Measurements from ENCODE around the gene MYO10.
"Not testable (repeated sequence)": the region's sequence is repeated elsewhere in the genome, so short reads cannot be mapped to it uniquely, and the experiment has no call there.

The MYO10 gene

DNA sequence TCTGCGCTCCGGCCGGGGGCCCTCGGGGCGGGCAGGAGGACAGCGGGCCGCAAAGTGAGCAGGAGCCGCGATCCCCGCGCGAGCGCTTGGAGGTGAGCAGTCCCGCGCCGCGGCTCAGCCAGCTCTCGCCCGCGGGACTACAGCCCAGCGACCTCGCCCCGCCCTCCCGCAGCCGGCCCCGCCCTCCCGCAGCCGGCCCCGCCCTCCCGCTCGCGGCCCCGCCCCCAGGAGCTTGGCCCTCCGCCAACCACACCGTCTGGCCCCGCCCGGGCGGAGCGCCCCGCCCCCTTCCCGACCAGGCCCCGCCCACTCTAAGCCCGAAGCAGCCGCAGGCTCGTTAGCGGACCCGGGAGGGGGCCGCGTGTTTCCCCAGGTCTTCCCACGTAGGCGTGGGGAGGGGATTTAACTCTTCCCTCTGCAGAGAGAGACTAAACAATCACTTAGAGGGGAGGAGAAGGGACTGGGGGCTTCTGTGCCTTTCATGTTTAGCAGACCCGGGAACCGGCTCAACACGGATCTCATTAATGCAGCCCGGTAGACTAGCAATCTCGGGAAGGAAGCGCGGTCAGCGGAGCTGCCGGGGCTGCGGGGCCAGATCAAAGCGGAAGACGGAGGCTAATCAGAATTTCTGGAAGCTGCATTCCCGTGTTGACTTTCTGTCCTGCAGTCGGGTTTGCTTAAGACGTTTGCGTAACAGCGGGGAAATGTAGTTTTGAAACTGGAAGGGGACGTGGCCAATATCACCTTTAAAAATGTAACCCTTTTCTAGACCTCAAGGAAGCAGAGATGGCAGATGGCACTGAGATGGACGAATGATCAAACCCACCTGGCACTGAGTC, at the start of gene MYO10:
Gene MYO10, minus strand, starts transcription at position 139 of the 839 bp plus-strand sequence. CDS start 480 bp downstream, outside the sequence.
- no peak for DNase-seq

DNA sequence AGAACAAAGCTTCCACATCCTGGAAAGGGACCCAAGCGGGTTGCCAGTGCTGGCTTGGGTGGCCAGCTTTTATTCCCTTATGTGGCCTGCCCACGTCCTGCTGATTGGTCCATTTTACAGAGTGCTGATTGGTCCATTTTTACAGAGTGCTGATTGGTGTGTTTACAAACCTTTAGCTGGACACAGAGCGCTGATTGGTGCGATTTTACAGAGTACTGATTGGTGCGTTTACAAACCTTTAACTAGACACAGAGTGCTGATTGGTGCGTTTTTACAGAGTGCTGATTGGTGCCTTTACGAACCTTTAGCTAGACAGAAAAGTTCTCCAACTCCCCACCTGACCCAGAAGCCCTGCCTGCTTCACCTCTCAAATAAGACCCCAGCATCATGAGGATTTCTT, 49.2 kb upstream of the MYO10 start:
- not testable (repeated sequence) for DNase-seq

DNA sequence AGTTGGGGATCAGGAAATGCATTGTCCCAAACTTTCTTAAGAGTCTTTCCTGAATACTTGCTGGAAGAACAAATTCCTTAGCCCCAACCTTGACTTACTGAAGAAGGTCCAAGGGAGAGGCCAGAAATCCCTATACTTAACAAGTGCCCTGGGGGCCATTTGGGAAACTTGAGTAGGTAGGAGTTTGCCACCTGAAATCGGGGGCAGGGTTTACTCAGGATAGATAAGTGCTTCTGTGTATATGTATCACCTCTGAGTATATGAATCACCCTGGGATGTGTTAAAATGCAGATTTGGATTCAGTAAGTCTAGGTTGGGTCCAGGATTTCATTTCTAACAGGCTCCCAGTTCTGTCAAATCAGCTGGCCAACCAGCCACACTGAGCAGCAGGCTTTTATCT, 47.9 kb upstream of the MYO10 start:
- no peak for DNase-seq

DNA sequence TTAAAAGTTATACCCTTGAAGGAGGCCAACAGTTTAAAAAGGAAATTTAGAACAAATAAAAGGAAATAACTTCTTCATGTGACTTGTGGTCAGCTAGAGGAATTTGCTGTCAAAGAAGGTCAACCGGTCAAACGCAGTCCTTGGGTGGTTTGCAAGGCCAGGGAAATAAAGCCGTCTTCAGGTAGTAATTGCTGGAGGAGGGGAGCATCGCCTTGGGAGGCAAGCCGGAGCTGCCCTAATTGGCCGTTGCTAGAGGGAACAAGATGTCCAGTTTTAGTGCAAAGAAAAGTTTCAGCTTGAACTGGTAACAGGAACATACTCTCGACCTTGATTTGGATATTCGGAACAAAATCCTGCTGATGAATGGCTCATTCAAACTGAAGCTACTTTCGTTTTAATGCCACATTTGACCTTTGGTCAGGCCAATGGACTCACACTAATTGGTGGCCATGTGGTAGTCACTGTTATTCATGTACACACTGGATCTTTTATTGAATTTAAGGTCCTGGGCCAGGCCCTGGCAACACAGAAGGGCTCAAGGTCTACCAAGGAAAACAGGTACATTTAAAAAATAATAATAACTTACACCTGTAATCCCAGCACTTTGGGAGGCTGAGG, 47.0 kb upstream of the MYO10 start:
- no peak for DNase-seq

DNA sequence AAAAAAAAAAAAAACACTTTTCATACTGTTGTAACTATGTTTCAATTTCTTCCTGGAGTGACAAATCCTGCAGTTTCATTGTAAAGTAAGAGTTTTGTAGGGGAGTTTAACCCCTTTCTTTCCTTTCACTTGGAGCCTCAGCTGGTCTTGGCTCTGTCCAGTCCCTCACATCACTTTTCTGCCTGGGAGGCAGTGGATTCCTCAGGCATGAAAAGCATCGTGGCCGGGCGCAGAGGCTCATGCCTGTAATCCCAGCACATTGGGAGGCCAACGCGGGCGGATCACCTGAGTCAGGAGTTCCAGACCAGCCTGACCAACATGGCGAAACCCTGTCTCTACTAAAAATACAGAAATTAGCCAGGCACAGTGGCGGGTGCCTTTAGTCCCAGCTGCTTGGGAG, 45.6 kb upstream of the MYO10 start:
- no peak for DNase-seq

DNA sequence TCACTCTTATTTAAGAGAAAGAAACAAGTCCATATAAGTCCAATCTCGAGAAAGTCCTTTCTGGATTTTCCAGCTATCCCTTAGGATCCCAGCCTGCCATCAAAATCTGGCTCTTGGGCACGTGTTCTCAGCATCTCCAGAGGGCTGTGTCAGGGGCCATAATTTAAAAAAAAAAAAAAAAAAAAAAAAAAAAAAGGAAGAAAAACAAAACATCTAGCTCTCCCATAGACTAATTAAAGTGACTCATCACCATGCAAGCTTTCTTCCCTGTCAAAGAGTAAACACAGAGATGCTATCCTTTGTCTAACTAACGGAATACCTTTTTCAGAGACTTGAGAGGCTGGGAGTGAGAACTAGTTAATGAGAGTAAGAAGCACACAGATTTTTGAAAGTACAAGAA, 44.9 kb upstream of the MYO10 start:
- no peak for DNase-seq

DNA sequence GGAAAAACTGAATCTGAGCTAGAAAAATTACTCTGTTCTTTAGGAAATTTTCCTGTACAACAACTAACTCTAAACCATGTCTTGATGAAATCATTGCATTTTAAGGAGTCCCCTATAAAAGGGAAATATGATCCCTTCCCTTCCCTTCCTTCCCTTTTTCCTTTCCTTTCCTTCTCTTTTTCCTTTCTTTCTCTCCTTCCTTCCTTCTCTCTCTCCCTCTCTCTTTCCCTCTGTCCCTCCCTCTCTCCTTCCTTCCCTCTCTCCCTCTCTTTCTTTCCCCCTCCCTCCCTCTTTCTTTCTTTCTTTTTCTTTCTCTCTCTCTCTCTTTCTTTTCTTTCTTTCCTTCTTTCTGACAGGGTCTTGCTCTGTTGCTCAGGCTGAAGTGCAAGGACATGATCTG, 42.2 kb upstream of the MYO10 start:
- DNase-seq, result no peak

DNA sequence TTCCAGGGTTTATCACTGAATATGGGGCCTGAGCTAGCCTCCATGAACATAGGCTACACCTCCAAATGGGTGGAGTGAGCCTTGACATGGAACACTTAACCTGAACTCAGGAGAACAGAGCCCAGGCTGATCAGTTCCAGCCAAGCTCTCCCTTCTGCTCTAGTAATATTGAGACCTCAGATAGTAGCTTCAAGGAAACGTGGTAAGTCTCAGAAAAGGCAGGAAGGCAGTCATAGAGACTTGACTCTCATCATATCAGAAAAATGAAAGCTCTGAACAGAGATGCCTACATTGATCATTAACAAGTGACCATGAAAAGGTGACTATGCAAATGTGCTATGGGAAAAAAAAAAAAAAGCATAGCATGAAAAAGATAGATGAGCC, 40.5 kb upstream of the MYO10 start:
- DNase-seq, result no peak

DNA sequence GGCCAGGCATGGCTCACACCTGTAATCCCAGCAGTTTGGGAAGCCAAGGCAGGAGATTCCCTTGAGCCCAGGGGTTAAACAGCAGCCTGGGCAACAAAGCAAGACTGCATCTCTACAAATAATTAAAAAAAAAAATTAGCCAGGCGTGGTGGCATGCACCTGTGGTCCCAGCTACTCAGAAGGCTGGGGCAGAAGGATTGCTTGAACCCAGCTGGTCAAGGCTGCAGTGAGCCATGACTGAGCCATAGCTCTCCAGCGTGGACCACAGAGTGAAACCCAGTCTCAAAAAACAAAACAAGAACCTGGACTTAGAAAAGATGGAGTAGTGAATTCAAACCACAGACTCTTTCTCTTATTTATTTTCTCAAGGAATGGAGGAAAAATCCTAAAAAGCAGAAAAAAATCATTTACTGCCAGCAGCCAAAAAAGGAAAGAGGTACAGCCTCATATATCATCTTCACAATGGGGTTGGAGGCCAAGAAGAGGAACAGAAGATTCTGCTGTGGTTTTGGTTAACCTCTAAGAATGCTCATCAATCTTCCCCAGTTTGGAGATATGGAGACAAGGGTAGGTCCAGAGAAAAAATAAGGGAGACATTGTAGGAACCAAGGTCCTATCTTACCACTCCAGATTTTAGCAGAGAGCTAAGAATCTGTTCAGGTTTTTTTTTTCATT, 40.0 kb upstream of the MYO10 start:
- no peak for DNase-seq

DNA sequence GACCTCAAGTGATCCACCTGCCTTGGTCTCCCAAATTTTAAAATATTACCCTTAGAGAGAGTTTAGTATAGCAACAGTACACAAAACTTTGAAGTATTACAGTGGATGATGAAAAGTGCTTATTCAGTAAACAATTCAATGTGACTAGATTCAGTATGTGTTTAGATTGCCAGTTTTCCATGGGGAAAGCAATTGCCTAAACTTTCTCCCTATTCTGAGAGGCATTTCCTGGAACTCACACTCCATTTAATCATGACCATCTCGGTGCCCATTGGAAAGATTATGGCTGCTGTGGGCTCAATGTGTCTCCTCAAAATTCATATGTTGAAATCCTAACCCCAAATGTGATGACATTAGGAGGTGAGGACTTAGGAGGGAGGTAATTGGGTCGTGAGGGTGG, 38.9 kb upstream of the MYO10 start:
- DNase-seq, result no peak

DNA sequence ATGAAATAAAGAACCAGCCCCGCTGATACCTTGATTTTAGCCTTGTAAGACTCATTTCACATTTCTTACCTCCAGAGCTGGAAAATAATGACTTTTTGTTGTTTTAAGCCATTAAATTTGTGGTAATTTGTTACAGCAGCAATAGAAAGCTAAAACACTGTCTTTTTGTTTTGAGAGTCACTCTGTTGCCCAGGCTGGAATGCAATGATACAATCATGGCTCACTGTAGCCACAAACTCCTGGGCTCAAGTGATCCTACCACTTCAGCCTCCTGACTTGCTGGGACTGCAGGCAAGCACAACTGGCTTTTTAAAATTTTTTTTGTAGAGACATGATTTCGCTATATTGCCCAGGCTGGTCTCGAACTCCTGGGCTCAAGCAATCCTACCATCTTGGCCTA, 34.7 kb upstream of the MYO10 start:
- no peak for DNase-seq

DNA sequence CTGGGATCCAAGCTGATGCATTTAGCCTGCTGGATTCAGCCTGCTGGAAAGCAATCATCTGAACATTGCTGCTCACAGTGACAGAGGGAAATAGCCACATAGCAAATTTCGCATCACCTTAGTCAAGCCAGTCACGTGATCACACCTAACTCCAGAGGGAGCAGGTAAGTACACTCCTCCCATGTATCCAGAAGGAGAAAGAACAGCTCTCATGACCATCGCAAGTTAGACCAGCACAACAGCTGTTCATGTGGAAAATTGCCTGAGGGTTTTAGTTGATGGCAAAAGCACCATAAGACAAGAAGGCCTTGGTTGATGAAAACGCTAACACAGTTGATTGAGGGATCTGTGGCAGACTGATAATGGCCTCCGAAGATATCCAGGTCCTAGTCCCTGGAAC, 34.2 kb upstream of the MYO10 start:
- no peak for DNase-seq

DNA sequence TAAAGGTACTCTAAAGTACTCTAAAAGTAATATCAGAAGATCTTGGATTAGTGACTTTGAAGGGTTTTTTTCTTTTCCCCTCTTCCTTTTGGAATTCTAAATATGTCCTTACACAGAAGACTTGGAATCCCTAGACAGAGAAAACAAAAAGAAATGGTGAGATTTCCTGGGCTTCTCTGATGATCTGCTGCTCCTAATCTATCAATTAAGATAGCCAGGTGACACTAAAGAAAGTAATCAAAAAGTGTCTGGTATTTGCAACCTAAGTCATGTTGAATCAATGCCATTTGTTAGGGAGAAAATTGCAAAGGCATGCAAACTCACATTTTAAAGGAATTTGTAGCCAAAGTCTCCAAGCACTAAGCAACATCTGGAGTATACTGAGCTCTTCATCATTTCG, 29.5 kb upstream of the MYO10 start:
- DNase-seq, result no peak

DNA sequence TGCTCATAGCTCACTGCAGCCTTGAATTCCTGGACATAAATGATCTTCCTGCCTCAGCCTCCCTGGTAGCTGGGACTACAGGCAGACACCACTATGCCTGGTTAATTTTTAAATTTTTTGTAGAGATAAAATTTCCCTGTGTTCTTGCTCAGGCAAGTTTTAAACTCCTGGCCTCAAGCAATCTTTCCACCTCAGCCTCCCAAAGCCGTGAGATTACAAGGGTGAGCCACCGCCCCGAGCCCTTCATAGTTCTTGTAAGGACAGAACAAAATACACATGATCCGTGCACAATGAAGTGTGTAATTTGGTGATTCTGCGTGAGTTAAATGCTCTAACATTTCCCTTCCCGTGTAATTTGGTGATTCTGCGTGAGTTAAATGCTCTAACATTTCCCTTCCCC, 27.7 kb upstream of the MYO10 start:
- no peak for DNase-seq

DNA sequence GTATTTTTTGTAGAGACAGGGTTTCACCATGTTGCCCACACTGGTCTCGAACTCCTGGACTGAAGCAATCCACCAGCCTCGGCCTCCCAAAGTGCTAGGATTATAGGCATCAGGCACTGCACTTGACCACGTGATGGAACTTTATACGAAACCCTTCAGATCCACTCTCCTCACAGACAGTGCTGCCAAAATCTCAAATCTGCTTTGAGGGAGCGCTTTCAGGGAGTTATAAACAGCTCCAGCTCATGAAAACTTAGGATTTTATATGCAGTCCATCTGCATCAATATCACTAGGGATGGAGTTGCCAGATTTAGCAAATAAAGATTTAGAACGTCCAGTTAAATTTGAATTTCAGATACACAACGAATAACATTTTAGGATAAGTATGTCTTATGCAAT, 25.0 kb upstream of the MYO10 start:
- no peak for DNase-seq

DNA sequence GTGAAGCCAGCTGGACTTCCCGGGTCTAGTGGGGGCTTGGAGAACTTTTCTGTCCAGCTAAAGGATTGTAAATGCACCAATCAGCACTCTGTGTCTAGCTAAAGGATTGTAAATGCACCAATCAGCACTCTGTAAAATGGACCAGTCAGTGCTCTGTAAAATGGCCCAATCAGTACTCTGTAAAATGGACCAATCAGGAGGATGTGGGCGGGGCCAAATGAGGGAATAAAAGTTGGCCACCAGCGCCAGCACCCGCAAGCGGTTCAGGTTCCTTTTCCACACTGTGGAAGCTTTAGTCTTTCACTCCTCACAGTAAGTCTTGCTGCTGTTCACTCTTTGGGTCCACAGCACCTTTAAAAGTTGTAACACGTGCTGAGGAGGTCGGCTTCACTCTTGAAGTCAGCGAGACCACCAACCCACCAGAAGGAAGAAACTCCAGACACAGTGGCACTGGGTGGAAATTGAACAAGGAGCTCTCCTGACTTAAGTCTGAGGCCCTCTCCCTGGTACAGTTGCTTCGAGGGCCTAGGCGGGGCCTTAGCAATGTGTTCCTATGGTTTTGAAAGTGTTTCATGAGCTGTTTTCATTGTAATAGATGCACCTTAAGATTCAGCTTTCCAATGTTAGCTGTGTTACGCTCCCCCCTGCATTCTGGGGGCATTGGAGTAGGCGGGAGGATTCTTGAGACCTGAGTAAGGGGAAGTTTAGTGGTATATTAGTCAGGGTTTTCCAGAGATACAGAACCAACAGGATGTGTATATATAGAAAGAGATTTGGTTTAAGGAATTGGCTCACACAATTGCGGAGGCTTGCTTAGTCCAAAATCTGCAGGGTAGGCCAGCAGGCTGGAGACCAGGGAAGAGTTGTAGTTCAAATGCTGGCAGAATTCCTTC, 21.5 kb upstream of the MYO10 start:
- no peak for DNase-seq

DNA sequence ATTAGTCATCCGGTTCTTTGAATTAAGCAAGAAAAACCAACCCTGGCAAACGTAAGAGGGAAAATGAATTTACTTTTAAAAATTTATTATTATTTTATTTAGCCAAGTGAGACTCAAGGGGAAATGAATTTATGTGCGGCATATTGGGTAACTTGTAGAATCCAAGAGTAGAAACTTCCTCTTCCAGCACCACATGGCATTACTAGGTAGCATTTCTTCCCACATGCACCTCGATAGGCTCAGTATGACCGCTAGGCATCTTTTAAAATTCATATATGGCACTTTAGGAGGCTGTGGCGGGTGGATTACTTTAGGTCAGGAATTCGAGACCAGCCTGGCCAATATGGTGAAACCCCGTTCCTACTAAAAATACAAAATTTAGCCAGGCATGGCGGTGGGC, 17.6 kb upstream of the MYO10 start:
- DNase-seq, result no peak

DNA sequence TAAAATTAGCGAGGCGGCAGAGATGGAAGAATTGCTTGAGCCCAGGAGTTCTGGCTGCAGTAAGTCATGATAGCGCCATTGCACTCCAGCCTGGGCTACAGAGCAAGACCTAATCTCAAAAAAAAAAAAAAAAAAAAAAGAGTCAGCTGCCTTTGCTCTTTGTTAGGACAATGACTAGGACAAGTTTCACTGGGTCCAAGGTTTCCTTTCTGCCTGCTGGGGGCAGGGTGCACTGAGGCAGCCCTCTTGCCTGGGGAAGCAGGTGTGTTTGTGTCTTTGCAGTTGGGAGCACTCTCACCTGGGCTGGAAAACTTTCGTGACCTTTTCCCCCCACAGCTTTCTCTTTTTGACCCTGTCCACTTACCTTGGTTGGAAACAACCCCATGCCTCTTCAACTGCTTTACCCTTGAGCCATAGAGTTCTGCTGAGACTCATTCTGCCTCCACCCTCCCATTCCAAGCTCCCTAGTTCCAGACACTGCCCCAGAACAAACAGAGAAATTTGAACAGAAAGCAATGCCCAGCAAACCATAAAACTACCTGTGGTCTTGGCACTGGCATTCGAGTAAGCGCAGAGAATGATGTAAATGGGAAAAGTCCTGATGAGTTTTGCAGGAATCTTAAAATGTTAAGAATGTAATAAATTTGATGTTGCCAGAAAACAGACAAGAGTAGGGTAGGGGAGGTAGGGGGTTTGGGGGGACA, 17.0 kb upstream of the MYO10 start:
- DNase-seq, result no peak

DNA sequence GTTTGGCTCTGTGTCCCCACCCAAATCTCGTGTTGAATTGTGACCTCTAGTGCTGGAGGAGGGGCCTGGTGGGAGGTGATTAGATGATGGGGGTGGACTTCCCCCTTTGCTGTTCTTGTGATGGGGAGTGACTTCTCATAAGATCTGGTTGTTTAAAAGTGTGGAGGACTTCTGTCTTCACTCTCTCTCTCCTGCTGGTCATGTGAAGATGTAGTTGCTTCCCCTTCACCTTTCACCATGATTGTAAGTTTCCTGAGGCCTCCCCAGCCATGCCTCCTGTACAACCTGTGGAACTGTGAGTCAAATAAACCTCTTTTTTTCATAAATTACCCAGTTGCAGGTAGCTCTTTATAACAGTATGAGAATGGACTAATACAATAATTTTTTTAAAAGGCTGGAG, 10.6 kb upstream of the MYO10 start:
- DNase-seq, result no peak

DNA sequence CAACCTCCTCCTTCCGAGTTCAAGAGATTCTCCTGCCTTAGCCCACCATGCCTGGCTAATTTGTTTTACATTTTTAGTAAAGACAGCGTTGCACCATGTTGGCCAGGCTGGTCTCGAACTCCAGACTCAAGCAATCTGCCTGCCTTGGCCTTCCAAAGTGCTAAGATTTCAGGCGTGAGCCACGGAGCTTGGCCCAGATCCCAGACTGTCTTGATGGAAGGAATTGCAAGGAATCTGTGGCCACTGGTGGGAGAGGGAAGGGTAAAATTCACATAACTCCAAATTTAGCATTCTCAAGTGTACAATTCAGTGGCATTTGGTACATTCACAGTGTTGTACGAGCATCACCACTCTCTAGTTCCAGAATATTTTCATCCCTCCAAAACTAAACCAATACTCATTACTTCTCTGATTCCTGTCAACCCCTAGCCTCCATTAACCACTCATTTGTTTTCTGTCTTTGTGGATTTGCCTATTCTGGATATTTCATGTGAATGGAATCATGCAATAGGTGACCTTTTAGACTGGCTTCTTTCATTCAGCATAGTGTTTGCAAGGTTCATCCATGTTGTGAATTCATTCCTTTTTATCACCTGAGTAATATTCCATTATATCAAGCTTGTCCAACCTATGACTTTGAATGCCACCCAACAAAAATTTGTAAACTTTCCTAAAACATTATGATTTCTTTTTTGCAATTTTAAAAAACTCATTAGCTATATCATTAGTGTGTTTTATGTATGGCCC, 8.9 kb upstream of the MYO10 start:
- no peak for DNase-seq

DNA sequence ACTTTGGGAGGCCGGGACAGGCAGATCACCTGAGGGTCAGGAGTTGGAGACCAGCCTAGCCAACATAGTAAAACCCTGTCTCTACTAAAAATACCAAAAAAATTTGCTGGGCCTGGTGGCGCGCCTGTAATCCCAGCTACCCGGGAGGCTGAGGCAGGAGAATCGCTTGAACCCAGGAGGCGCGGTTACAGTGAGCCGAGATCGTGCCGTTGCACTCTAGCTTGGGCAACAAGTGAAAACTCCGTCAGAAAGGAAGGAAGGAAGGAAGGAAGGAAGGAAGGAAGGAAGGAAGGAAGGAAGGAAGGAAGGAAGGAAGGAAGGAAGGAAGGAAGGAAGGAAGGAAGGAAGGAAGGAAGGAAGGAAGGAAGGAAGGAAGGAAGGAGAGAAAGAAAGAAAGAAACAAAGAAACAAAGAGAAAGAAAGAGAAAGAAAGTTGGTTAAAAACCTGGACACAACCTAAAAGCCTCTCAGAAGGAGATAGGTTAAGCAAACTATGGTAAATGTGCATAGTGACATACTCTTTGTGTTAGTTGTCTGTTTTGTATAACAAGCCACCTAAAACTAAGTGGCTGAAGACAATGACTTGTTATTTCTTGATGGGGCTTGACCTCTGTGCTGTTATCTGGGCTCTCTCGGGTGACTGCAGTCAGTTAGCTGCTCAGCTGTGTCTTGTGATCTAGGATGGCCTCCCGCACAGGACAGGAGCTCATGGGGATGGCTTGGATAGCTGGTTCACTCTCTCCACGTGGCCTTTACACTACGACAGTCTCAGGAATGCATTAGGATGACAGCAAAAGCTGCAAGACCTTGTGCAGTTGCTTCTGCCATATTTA, 8.0 kb upstream of the MYO10 start:
- DNase-seq, result no peak
